ENCODE measurements around the gene WHAMM.

GRCh38 chr15:82874267-82874666, 64.8 kb downstream of the WHAMM start:
- TF ChIP-seq ZNF660 (tag by site-specific recombination; IDR thresholded peaks at IDR 0.05), result no peak
- TF ChIP-seq ZNF112 (tag by site-specific recombination; IDR thresholded peaks at IDR 0.05), result no peak
- no peak for TF ChIP-seq YY1 (tag by site-specific recombination; IDR thresholded peaks at IDR 0.05)
- no peak for TF ChIP-seq ZNF239 (tag by site-specific recombination; IDR thresholded peaks at IDR 0.05)
- TF ChIP-seq CTCF (tag by site-specific recombination; IDR thresholded peaks at IDR 0.05), result no peak
- no peak for TF ChIP-seq ZNF530 (tag by site-specific recombination; IDR thresholded peaks at IDR 0.05; ENCODE audit: low read depth)
- TF ChIP-seq ZNF335 (tag by site-specific recombination; conservative IDR thresholded peaks at IDR 0.05), result no peak
- TF ChIP-seq ZNF221 (tag by site-specific recombination; IDR thresholded peaks at IDR 0.05; ENCODE audit: borderline replicate concordance), result no peak
- no peak for TF ChIP-seq ZNF280D (tag by site-specific recombination; IDR thresholded peaks at IDR 0.05)
- TF ChIP-seq ZNF843 (tag by site-specific recombination; IDR thresholded peaks at IDR 0.05), result no peak
- TF ChIP-seq BCL11A (tag by site-specific recombination; IDR thresholded peaks at IDR 0.05; ENCODE audit: low read depth), result no peak
- TF ChIP-seq ZNF626 (tag by site-specific recombination; IDR thresholded peaks at IDR 0.05), result no peak
- TF ChIP-seq ZNF707 (tag by site-specific recombination; IDR thresholded peaks at IDR 0.05), result no peak
- no peak for TF ChIP-seq ZNF837 (tag by site-specific recombination; IDR thresholded peaks at IDR 0.05)

Measured in HEK293 (cell line).